ENCODE data around the gene UNC5C. TPM values are rescaled to one million over a fixed set of nuclear protein-coding genes. Genes with fewer than 3 reads are reported as not detected.

UNC5C gene
- total RNA-seq, 1 donor from 2014 or later: 12.0 TPM

- Histone ChIP-seq H3K36me3 (no peaks in the 10 kb centered on the region), H3K27ac (no peak overlapping the region), H3K4me1 (no peaks in the 10 kb centered on the region), H3K9me3 (no peaks in the 10 kb centered on the region), H3K4me3 (no peak overlapping the region), H3K27me3 (no peaks in the 10 kb centered on the region)
- no peak for TF ChIP-seq POLR2AphosphoS5 (IDR thresholded peaks at IDR 0.05; ENCODE audit: insufficient read depth in 1 of 2, low read depth in 1 of 2)
- TF ChIP-seq CTCF (IDR thresholded peaks at IDR 0.05): no peak
- no peak for TF ChIP-seq POLR2A (IDR thresholded peaks at IDR 0.05)
- DNase-seq (ENCODE audit: extremely low spot score in 2 of 2): no peak
- intact Hi-C loops (cut with DNase I): no loop called here
These were observed 22.8 kb upstream of the UNC5C start for GRCh38 chr4:95571577-95571976.

GRCh38 chr4:95563638-95564337 lies 15.0 kb upstream of the UNC5C start:
- TF ChIP-seq POLR2AphosphoS5 (IDR thresholded peaks at IDR 0.05; ENCODE audit: insufficient read depth in 1 of 2, low read depth in 1 of 2) (no peak), CTCF (IDR thresholded peaks at IDR 0.05) (no peak), POLR2A (IDR thresholded peaks at IDR 0.05) (no peak)
- DNase-seq (ENCODE audit: extremely low spot score in 2 of 2): no peak
- H3K4me1 ChIP-seq: no peaks in the 10 kb centered on the region
- H3K9me3 ChIP-seq: no peaks in the 10 kb centered on the region
- H3K27me3 ChIP-seq: no peaks in the 10 kb centered on the region
- no peaks in the 10 kb centered on the region for H3K36me3 ChIP-seq
- H3K4me3 ChIP-seq: no peak overlapping the region
- intact Hi-C loops (cut with DNase I): no loop called here
- no peak overlapping the region for H3K27ac ChIP-seq

- H3K36me3 ChIP-seq: no peaks in the 10 kb centered on the region
- no peaks in the 10 kb centered on the region for H3K27me3 ChIP-seq
- DNase-seq (ENCODE audit: extremely low spot score in 2 of 2): no peak
- no peaks in the 10 kb centered on the region for H3K9me3 ChIP-seq
- H3K27ac ChIP-seq: no peak overlapping the region
- H3K4me3 ChIP-seq: no peak overlapping the region
- TF ChIP-seq POLR2AphosphoS5 (IDR thresholded peaks at IDR 0.05; ENCODE audit: insufficient read depth in 1 of 2, low read depth in 1 of 2) (no peak), CTCF (IDR thresholded peaks at IDR 0.05) (no peak), POLR2A (IDR thresholded peaks at IDR 0.05) (no peak)
- H3K4me1 ChIP-seq: no peaks in the 10 kb centered on the region
- intact Hi-C loops (cut with DNase I): no loop called here
These were observed 12.0 kb upstream of the UNC5C start for GRCh38 chr4:95560774-95561173.

GRCh38 chr4:95556207-95556859 lies 7.6 kb upstream of the UNC5C start:
- TF ChIP-seq POLR2A (IDR thresholded peaks at IDR 0.05) (no peak), POLR2AphosphoS5 (IDR thresholded peaks at IDR 0.05; ENCODE audit: insufficient read depth in 1 of 2, low read depth in 1 of 2) (no peak), CTCF (IDR thresholded peaks at IDR 0.05) (no peak)
- Histone ChIP-seq H3K27ac (no peak overlapping the region), H3K4me3 (no peak overlapping the region), H3K27me3 (no peaks in the 10 kb centered on the region), H3K36me3 (no peaks in the 10 kb centered on the region), H3K4me1 (no peaks in the 10 kb centered on the region), H3K9me3 (no peaks in the 10 kb centered on the region)
- DNase-seq (ENCODE audit: extremely low spot score in 2 of 2): no peak
- intact Hi-C loops (cut with DNase I): no loop called here

- no peaks in the 10 kb centered on the region for H3K27me3 ChIP-seq
- TF ChIP-seq POLR2A (IDR thresholded peaks at IDR 0.05): no peak
- no peak for TF ChIP-seq POLR2AphosphoS5 (IDR thresholded peaks at IDR 0.05; ENCODE audit: insufficient read depth in 1 of 2, low read depth in 1 of 2)
- no peak for TF ChIP-seq CTCF (IDR thresholded peaks at IDR 0.05)
- H3K36me3 ChIP-seq: no peaks in the 10 kb centered on the region
- H3K4me3 ChIP-seq: no peak overlapping the region
- no peak overlapping the region for H3K27ac ChIP-seq
- H3K9me3 ChIP-seq: no peaks in the 10 kb centered on the region
- H3K4me1 ChIP-seq: peaks cover 5% of the 10 kb centered on the region
- DNase-seq (ENCODE audit: extremely low spot score in 2 of 2): no peak
- intact Hi-C loops (cut with DNase I): no loop called here
These were observed 4.3 kb upstream of the UNC5C start for GRCh38 chr4:95552942-95553550.

Measured in vagina (tissue), 2 donors.